Measurements from ENCODE around the gene CHRNB2.

DNA sequence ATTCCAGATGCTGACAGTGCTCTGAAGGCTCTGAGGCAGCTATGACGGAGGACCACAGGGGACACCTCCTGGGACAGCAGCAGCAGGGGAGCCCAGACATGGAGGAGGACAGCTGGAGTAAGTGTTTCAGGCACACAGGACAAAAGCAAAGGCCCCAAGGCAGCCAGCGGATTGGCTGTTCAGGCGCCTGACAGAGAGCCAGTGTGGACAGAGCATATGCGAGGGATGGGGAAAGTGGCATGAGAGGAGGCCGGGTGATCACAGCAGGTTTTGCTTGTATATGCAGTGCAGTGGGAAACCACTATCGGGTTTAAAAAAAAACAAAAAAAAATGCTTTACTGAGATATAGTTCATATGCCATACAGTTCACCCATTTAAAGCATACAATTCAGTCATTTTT lies 19.1 kb downstream of the CHRNB2 start:
- TF ChIP-seq, protein P1, sequence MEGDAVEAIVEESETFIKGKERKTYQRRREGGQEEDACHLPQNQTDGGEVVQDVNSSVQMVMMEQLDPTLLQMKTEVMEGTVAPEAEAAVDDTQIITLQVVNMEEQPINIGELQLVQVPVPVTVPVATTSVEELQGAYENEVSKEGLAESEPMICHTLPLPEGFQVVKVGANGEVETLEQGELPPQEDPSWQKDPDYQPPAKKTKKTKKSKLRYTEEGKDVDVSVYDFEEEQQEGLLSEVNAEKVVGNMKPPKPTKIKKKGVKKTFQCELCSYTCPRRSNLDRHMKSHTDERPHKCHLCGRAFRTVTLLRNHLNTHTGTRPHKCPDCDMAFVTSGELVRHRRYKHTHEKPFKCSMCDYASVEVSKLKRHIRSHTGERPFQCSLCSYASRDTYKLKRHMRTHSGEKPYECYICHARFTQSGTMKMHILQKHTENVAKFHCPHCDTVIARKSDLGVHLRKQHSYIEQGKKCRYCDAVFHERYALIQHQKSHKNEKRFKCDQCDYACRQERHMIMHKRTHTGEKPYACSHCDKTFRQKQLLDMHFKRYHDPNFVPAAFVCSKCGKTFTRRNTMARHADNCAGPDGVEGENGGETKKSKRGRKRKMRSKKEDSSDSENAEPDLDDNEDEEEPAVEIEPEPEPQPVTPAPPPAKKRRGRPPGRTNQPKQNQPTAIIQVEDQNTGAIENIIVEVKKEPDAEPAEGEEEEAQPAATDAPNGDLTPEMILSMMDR (IDR thresholded peaks at IDR 0.05 in 4 of 5, conservative IDR thresholded peaks at IDR 0.05 in 1 of 5), result no peak
- TF ChIP-seq POLR2A (IDR thresholded peaks at IDR 0.05), result no peak

Data from gastrocnemius medialis (tissue), 4 donors.